Neural progenitor cell (in vitro differentiated cells): ENCODE data around the gene PRR29.

Experiments
- CTCF ChIP-seq: fragments of 200-600 bp; sonication (generic); IDR thresholded peaks from 2 replicates; pipeline ENCODE4 v1.5.1; 2017; ENCODE audit warnings: antibody characterized with exemption, mild to moderate bottlenecking
- EZH2 ChIP-seq: fragments of 200-600 bp; sonication (generic); IDR thresholded peaks from 2 replicates; pipeline ENCODE4 v1.6.1; 2017; ENCODE audit warnings: antibody characterized with exemption, mild to moderate bottlenecking, moderate library complexity
- EZH2phosphoT487 ChIP-seq: fragments of 200-600 bp; sonication (generic); IDR thresholded peaks from 2 replicates; pipeline ENCODE4 v1.6.1; 2017; ENCODE audit warnings: antibody characterized with exemption

GRCh38 chr17:64024781-64025731 lies 26.9 kb downstream of the PRR29 start:
- TF ChIP-seq CTCF (no peak), EZH2 (no peak), EZH2phosphoT487 (no peak)
